ENCODE results near the gene KRT36. TPM values are rescaled to one million over a fixed set of nuclear protein-coding genes. Genes with fewer than 3 reads are reported as not detected.

KRT36 gene
- total and polyA plus RNA-seq, 7 donors: 0.04 TPM; not detected in 6

DNA sequence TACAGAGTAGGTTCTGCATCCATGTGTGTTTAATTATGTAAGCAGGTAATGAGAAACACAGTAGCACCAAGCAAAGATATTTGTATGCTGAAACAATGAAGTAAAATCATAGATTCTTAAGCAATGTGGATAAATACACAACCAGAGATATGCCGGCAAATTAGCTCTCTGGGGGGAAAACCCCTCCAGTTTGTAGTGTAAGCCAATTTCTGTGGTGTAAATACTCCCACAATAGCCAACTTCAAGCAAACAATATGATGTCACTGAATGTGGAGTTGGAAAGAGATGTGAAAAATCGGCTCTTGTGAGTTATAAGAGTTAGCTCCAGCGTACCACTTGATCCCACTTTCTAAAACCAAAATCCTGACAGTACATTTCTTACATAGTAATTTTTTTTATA is 45.1 kb downstream of the KRT36 start:
- ATAC-seq (no peak), DNase-seq (no peak)
- Histone ChIP-seq H3K27ac (no peak overlapping the region), H3K4me1 (no peaks in the 10 kb centered on the region), H3K36me3 (ENCODE audit: insufficient read depth in 1 of 2, low read depth in 1 of 2) (no peaks in the 10 kb centered on the region), H3K9me3 (no peaks in the 10 kb centered on the region), H3K27me3 (ENCODE audit: insufficient read depth in 3 of 3, low read length in 2 of 3) (peaks cover 0 to 3% (median 2%) of the 10 kb centered on the region in 3 donors), H3K4me3 (no peak overlapping the region)
- TF ChIP-seq, protein P1, sequence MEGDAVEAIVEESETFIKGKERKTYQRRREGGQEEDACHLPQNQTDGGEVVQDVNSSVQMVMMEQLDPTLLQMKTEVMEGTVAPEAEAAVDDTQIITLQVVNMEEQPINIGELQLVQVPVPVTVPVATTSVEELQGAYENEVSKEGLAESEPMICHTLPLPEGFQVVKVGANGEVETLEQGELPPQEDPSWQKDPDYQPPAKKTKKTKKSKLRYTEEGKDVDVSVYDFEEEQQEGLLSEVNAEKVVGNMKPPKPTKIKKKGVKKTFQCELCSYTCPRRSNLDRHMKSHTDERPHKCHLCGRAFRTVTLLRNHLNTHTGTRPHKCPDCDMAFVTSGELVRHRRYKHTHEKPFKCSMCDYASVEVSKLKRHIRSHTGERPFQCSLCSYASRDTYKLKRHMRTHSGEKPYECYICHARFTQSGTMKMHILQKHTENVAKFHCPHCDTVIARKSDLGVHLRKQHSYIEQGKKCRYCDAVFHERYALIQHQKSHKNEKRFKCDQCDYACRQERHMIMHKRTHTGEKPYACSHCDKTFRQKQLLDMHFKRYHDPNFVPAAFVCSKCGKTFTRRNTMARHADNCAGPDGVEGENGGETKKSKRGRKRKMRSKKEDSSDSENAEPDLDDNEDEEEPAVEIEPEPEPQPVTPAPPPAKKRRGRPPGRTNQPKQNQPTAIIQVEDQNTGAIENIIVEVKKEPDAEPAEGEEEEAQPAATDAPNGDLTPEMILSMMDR (IDR thresholded peaks at IDR 0.05): no peak
- intact Hi-C loops (cut with DNase I): no loop called here
- WGBS, 3 donors: 56 to 72% (median 72%) methylated on average over 3 of the region's 3 CpGs

DNA sequence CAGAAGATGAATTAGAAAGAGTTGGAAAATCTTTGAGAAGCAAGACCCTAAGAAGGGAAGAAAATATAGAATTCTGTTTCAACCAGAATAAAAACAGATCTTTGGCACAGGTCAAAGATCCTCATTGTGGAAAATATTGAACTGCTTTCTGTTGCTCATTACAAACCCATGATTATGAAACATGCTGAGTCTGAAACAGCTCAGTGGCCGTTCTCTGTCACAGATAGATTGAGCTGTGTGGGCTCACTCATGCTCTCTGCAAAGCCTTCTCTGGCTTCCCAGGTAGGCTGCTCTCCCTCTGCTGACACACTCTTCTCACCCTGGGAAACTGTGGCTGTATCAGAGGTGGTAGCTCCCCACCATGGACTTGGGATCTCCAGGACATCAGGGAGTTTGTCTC is 45.5 kb downstream of the KRT36 start:
- H3K27ac ChIP-seq: no peak overlapping the region
- no peaks in the 10 kb centered on the region for H3K4me1 ChIP-seq
- intact Hi-C loops (cut with DNase I): no loop called here
- H3K9me3 ChIP-seq: no peaks in the 10 kb centered on the region
- H3K4me3 ChIP-seq: no peak overlapping the region
- H3K36me3 ChIP-seq (ENCODE audit: insufficient read depth in 1 of 2, low read depth in 1 of 2): no peaks in the 10 kb centered on the region
- TF ChIP-seq, protein P1 (IDR thresholded peaks at IDR 0.05): no peak
- DNase-seq (no peak), ATAC-seq (no peak)
- H3K27me3 ChIP-seq (ENCODE audit: insufficient read depth in 3 of 3, low read length in 2 of 3): peaks cover 0 to 3% (median 2%) of the 10 kb centered on the region in 3 donors
- WGBS, 3 donors: 65 to 75% (median 75%) methylated on average over 1 of the region's 1 CpG

DNA sequence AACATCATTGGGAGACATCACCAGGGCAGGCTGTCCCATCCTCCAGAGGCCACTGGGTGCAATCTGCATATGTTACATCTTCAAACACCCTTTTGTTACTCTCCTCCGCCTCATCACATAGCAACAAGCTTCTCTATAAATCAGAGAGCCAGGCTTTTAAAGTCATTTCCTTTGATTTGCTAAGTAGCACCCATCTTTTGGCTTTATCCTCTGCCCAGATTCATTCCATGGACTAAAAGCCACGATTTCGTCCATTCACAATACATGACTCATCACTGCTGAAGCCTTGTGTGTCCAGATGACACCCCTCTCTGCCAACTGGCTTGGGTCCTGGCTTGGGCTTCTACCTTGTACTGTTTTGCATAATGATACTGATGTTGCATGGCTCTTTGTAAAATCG is 47.0 kb downstream of the KRT36 start:
- no peaks in the 10 kb centered on the region for H3K9me3 ChIP-seq
- intact Hi-C loops (cut with DNase I): no loop called here
- no peak for ATAC-seq
- H3K4me1 ChIP-seq: no peaks in the 10 kb centered on the region
- peaks cover 0 to 4% (median 3%) of the 10 kb centered on the region in 3 donors for H3K27me3 ChIP-seq (ENCODE audit: insufficient read depth in 3 of 3, low read length in 2 of 3)
- no peak overlapping the region for H3K27ac ChIP-seq
- TF ChIP-seq, protein P1 (IDR thresholded peaks at IDR 0.05): no peak
- H3K36me3 ChIP-seq (ENCODE audit: insufficient read depth in 1 of 2, low read depth in 1 of 2): no peaks in the 10 kb centered on the region
- DNase-seq: no peak
- WGBS, 3 donors: 57 to 64% (median 62%) methylated on average over 4 of the region's 4 CpGs
- H3K4me3 ChIP-seq: no peak overlapping the region

DNA sequence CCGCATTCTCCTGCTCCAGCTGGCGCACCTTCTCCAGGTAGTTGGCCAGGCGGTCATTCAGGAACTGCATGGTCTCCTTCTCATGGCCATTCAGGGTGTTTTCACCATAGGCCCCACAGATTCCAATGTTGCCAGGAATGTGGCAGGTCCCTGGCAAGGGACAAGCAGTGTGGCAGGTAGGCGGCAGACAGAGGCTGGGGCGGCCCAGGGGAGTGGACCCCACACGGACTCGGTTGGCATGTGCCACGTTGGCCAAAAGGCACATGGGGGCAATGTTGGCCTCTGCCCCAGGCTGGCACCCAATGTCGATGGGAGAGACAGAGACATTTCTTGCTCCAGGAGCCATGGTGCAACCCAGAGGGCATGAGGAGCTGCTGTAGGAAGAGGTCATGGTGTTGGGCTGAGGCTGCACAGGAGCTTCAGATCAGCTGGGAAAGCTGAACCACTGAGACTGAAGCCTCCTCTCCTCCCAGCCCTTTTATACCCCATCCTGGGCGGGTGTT is 49.1 kb downstream of the KRT36 start, which contains the start of gene KRT38:
Gene KRT38 (minus strand): TSS at position 453 of the 503 bp plus-strand sequence. CDS start 62 bp downstream, at position 391.
- Histone ChIP-seq H3K9me3 (no peaks in the 10 kb centered on the region), H3K36me3 (ENCODE audit: insufficient read depth in 1 of 2, low read depth in 1 of 2) (no peaks in the 10 kb centered on the region), H3K4me1 (no peaks in the 10 kb centered on the region), H3K27me3 (ENCODE audit: insufficient read depth in 3 of 3, low read length in 2 of 3) (peaks cover 0 to 4% (median 3%) of the 10 kb centered on the region in 3 donors), H3K27ac (no peak within 1 kb of the TSS), H3K4me3 (no peak within 1 kb of the TSS)
- intact Hi-C loops (cut with DNase I): no loop called here
- TF ChIP-seq, protein P1 (IDR thresholded peaks at IDR 0.05): no peak
- WGBS, 3 donors: 89 to 94% (median 92%) methylated on average over 9 to 10 of the region's 10 CpGs
- DNase-seq (no peak), ATAC-seq (no peak)

DNA sequence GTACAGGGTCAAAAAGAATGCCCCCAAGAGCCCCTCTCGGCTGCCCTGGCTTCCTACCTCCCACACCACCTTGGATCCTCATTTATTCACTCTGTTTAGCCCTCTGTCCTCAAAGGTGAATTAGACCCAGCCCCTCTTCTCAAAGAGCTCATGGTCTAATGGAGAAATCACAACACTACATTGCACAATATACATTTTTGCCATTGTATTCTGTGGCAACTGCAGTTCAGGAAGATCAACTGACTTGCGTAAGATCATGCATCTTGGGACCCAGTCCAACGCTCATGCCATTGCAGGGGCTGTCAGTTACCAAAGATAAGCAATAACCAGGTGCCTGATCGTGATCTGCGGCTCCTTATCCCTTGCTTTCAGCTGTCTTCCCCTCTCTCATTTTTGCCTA is 50.3 kb downstream of the KRT36 start:
- intact Hi-C loops (cut with DNase I): no loop called here
- no peak for DNase-seq
- no peaks in the 10 kb centered on the region for H3K9me3 ChIP-seq
- 56 to 67% (median 61%) methylated on average over 5 of the region's 5 CpGs for WGBS, 3 donors
- no peak overlapping the region for H3K4me3 ChIP-seq
- no peak for ATAC-seq
- H3K27me3 ChIP-seq (ENCODE audit: insufficient read depth in 3 of 3, low read length in 2 of 3): peaks cover 0 to 2% (median 0%) of the 10 kb centered on the region in 3 donors
- no peaks in the 10 kb centered on the region for H3K4me1 ChIP-seq
- no peak overlapping the region for H3K27ac ChIP-seq
- TF ChIP-seq, protein P1 (IDR thresholded peaks at IDR 0.05): no peak
- no peaks in the 10 kb centered on the region for H3K36me3 ChIP-seq (ENCODE audit: insufficient read depth in 1 of 2, low read depth in 1 of 2)
